ENCODE measurements around the gene SPTAN1.
"Not testable (repeated sequence)": the region's sequence is repeated elsewhere in the genome, so short reads cannot be mapped to it uniquely, and the experiment has no call there.

The SPTAN1 gene

DNA sequence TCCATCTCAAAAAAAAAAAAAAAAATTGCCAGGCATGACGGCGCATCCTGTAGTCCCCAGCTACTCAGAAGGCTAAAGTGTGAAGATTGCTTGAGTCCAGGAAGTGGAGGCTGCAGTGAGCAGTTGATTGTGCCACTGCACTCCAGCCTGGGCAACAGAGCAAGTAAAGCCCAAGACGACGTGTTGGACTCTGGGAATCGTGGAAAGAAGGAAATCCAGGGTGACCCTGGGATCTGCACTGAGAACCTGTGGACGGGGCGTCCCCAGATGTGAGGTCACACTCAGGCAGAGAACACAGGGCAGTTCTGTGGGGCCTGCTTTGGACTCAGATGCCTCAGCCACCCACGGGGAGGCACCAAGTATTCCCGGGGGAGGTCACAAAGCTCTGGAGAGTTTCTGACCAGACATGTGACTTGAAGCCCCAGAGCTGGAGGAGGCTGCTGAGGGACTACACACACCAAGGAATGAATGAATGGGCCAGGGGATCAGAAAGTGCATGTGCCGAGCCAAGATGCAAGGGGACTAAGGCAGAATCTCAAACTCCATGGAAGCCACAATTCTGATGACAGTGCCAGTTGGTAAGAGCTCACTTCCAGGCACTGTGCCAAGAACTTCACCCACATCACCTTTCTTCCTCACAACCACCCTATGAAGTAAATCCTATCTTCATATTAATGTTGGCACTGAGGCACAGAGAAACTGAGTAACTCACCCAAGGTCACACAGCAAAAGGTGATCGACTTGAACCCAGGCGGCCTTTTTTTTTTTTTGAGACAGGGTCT is 91.3 kb downstream of the SPTAN1 start:
- no peaks in the 10 kb centered on the region for H3K27me3 Mint-ChIP-seq
- peaks cover 2% of the 10 kb centered on the region for H3K36me3 Mint-ChIP-seq
- H3K4me1 Mint-ChIP-seq: peaks cover 31% of the 10 kb centered on the region
- H3K9me3 Mint-ChIP-seq: no peaks in the 10 kb centered on the region
- ATAC-seq: peak; percentile 92
- H3K27ac Mint-ChIP-seq: peak overlapping the region; percentile 94
- H3K4me3 Mint-ChIP-seq: peak overlapping the region; percentile 52

DNA sequence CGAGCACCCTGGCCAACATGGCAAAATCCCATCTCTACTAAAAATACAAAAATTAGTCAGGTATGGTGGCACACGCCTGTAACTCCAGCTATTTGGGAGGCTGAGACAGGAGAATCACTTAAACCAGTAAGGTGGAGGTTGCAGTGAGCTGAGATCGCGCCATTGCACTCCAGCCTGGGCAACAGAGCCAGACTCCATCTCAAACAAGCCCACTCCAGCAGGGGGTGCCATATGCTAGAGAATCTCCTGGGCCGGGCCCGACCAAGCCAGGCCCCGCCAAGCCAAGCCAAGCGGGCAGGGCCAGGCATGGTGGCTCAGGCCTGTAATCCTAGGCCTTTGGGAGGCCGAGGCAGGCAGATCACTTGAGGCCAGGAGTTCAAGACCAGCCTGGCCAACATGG is 95.8 kb downstream of the SPTAN1 start:
- not testable (repeated sequence) for H3K27me3 Mint-ChIP-seq, H3K36me3 Mint-ChIP-seq, H3K4me3 Mint-ChIP-seq, H3K9me3 Mint-ChIP-seq, H3K27ac Mint-ChIP-seq
- H3K4me1 Mint-ChIP-seq: peaks cover 22% of the 10 kb centered on the region
- ATAC-seq: peak; percentile 46

DNA sequence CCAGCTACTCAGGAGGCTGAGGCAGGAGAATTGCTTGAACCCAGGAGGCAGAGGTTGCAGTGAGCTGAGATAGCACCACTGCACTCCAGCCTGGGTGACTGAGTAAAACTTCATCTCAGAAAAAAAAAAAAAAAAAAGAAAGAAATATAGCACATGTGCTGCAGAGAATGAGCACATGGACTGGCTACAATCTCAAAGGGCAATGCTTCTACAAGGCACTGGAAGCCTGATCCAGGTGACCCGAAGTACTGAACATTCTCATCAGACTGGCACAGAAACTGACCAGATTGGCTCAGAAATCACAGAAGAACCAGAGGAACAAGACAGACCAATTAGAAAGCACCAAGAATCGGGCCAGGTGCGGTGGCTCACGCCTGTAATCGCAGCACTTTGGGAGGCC is 99.4 kb downstream of the SPTAN1 start:
- Mint-ChIP-seq H3K36me3 (no peaks in the 10 kb centered on the region), H3K9me3 (no peaks in the 10 kb centered on the region), H3K27ac (no peak overlapping the region), H3K27me3 (no peaks in the 10 kb centered on the region), H3K4me3 (no peak overlapping the region), H3K4me1 (peaks cover 11% of the 10 kb centered on the region)
- ATAC-seq: no peak

DNA sequence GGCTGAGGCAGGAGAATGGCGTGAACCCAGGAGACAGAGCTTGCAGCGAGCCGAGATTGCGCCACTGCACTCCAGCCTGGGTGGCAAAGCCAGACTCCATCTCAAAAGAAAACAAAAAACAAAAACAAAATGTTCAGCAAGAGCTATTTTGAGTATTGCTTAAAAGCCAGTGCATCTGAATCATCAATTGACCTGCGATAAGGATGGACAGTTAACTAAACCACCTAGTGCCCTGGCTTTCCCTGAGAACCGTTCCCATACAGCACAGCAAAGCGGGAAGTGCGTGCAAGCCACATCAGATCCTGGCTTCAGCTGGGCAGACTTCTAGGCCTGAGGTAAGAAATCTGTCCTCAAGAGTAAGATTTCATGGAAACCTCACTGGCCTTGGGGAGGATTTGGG is 101.5 kb downstream of the SPTAN1 start:
- no peak for ATAC-seq
- Mint-ChIP-seq H3K27ac (no peak overlapping the region), H3K36me3 (no peaks in the 10 kb centered on the region), H3K27me3 (no peaks in the 10 kb centered on the region), H3K9me3 (no peaks in the 10 kb centered on the region), H3K4me1 (peaks cover 6% of the 10 kb centered on the region), H3K4me3 (no peak overlapping the region)

DNA sequence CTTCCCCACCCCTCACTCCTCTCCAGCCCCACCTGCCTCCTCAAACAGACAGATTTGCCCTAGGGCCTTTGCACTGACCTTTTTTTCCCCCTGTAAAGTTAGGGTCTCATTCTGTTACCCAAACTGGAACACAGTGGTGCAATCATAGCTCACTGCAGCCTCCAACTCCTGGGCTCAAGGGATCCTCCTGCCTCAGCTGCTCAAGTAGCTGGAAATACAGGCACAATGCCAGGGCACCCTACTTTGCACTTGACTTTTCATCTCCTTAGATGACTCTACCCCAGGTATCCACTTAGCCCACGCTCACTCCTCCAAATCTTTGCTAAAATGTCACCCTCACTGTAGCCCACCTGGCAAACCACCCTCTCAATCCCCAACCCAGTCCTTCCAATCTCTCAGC is 102.1 kb downstream of the SPTAN1 start:
- Mint-ChIP-seq H3K9me3 (no peaks in the 10 kb centered on the region), H3K27me3 (no peaks in the 10 kb centered on the region), H3K4me3 (no peak overlapping the region), H3K36me3 (no peaks in the 10 kb centered on the region), H3K27ac (peak overlapping the region; percentile 100), H3K4me1 (peaks cover 6% of the 10 kb centered on the region)
- ATAC-seq: no peak

DNA sequence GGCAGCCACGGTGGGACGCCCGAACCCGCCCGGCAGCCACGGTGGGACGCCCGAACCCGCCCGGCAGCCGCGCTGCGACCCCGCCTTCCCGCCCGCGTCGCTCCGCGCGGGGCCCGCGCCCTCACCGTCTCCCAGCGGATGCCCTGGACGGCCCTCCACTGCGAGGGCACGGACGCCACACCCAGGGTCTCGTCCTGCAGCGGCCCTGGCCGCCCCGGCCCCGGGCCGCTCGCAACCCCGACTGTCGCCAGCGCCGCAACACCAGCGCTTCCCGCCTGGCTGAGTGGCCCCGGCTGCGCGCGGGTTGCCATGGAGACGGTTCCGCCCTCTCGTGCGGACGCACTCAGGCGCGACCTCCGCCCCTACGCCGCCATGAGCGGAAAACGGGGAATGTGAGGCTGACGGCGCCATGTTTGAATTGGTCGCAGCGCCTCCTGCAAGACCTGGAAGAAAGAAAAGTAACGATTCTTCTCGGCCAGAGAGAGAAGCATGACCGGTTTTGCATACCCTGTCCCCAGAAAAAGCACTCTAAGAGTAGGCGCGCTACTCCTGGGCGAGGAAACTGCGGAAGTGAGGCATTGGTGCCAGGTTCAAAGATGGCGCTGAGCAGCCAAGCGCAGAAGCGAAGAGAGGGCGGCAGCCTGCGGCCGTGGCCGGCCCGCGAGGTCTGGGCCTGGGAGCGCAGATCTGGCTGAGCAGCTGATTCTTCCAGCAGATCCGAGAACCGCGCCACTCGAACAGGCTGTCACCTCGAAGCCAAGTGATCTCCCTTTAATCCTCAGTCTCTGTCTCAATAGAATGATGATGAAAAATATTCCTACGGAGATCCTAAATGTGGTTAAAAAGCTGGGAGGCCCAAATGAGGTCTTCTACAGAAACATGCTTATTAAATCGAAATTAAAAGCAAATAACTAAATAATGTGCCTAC is 104.3 kb downstream of the SPTAN1 start, which contains the start of gene DYNC2I2:
TSS of gene DYNC2I2 (minus strand) at position 432 of the 928 bp plus-strand sequence. CDS start at position 311, 121 bp downstream.
- Mint-ChIP-seq H3K4me1 (peaks cover 6% of the 10 kb centered on the region), H3K4me3 (peak within 1 kb of the TSS; percentile 93), H3K36me3 (no peaks in the 10 kb centered on the region), H3K27ac (peak within 1 kb of the TSS; percentile 100), H3K9me3 (no peaks in the 10 kb centered on the region), H3K27me3 (no peaks in the 10 kb centered on the region)
- peak; percentile 88 for ATAC-seq

DNA sequence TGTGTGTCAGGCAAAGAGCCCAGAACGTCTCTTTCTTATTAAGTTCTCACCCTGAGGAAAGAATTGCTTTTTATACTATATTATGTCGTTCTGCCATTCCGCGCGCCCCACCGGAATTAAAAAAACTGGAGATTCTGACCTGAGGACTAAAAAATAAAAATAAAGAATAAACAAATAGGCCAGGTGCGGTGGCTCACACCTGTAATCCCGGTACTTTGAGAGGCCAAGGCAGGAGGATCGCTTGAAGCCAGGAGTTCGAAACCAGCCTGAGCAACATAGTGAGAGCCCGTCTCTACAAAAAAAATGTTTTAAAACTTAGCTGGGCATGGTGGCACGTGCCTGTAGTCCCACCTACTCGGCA is 104.9 kb downstream of the SPTAN1 start:
- no peak for ATAC-seq
- Mint-ChIP-seq H3K4me3 (peak overlapping the region; percentile 93), H3K27ac (peak overlapping the region; percentile 100), H3K9me3 (no peaks in the 10 kb centered on the region), H3K27me3 (no peaks in the 10 kb centered on the region), H3K36me3 (no peaks in the 10 kb centered on the region), H3K4me1 (peaks cover 6% of the 10 kb centered on the region)

DNA sequence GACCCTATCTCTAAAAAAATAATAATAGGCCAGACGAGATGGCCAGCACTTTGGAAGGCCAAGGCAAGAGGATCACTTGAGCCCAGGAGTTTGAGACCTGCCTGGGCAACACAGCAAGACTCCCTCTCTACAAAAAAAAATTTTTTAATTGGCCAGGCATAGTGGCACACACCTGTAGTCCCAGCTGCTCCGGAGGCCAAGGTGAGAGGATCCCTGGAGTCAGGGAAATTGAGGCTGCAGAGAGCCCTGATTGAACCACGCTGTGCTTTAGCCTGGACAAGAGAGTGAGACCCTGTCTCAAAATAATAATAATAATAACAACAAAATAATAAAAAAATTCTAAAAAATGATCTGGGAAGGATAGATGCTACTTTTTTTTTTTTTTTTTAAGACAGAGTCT is 105.4 kb downstream of the SPTAN1 start:
- Mint-ChIP-seq H3K4me3 (no peak overlapping the region), H3K27ac (no peak overlapping the region), H3K27me3 (no peaks in the 10 kb centered on the region), H3K36me3 (no peaks in the 10 kb centered on the region), H3K4me1 (peaks cover 6% of the 10 kb centered on the region), H3K9me3 (no peaks in the 10 kb centered on the region)
- ATAC-seq: no peak

DNA sequence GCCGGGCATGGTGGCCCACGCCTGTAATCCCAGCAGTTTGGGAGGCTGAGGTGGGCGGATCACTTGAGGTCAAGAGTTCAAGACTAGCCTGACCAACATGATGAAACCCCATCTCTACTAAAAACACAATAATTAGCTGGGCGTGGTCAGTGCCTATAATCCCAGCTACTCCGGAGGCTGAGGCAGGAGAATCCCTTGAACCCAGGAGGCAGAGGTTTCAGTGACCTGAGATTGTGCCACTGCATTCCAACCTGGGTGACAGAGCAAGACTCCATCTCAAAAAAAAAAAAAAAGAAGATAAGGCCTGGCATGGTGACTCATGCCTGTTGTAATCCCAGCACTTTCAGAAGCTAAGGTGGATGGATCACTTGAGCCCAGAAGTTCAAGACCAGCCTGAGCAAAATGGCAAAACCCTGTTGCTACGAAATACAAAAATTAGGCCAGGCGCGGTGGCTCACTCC is 114.1 kb downstream of the SPTAN1 start:
- H3K9me3 Mint-ChIP-seq, H3K4me3 Mint-ChIP-seq, H3K36me3 Mint-ChIP-seq, H3K27me3 Mint-ChIP-seq, H3K27ac Mint-ChIP-seq, ATAC-seq: not testable (repeated sequence)
- H3K4me1 Mint-ChIP-seq: peaks cover 12% of the 10 kb centered on the region

DNA sequence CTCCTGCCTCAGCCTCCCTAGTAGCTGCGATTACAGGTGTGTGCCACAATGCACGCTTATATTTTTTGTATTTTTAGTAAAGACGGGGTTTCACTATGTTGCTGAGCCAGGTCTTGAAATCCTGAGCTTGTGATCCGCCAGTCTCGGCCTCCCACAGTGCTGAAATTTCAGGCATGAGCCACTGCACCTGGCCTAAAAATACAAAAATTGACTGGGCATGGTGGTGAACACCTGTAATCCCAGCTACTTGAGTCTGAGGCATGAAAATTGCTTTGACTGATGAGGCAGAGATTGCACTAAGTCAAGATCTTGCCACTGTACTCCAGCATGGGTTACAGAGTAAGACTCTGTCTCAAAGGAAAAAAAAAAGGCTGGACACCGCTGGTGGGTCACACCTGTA is 117.4 kb downstream of the SPTAN1 start:
- Mint-ChIP-seq H3K4me1 (peaks cover 6% of the 10 kb centered on the region), H3K36me3 (peaks cover 9% of the 10 kb centered on the region), H3K4me3 (no peak overlapping the region), H3K27me3 (no peaks in the 10 kb centered on the region), H3K9me3 (no peaks in the 10 kb centered on the region), H3K27ac (no peak overlapping the region)
- no peak for ATAC-seq

DNA sequence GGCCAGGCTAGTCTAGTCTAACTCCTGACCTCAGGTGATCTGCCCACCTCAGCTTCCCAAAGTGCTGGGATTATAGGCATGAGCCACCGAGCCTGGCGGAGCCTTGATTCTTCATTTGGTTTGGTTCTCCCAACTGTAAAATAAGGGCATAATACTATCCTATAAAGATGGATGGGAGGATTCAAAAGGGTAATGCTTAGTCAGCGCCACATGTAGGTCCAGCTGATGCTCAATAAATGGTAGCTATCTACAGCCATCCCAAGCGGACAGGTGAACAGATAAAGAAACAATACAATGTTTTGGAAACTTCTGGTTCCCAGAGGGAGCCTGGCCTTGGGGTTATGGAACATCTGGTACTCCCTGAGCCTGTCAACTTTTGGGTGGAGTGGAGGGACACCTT is 123.0 kb downstream of the SPTAN1 start:
- Mint-ChIP-seq H3K36me3 (peaks cover 5% of the 10 kb centered on the region), H3K27ac (no peak overlapping the region), H3K4me3 (no peak overlapping the region), H3K9me3 (no peaks in the 10 kb centered on the region), H3K4me1 (peaks cover 5% of the 10 kb centered on the region), H3K27me3 (no peaks in the 10 kb centered on the region)
- no peak for ATAC-seq

DNA sequence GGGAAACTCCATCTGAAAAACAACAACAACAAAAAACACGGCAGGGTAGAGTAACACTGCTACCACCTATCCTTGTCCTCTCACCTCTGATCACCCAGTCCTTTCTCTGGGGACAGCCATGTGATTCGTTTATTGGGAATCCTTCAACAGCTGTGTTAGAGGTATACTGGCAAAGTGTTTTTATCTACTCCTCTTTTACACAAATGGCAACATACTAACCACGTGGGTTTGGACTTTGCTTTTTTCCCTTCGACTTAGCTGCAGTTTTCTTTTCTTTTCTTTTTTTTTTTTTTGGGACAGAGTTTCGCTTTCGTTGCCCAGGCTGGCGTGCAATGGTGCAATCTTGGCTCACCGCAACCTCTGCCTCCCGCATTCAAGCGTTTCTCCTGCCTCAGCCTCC is 125.4 kb downstream of the SPTAN1 start:
- no peak overlapping the region for H3K27ac Mint-ChIP-seq
- H3K9me3 Mint-ChIP-seq: no peaks in the 10 kb centered on the region
- peaks cover 9% of the 10 kb centered on the region for H3K4me1 Mint-ChIP-seq
- peaks cover 13% of the 10 kb centered on the region for H3K36me3 Mint-ChIP-seq
- H3K27me3 Mint-ChIP-seq: no peaks in the 10 kb centered on the region
- no peak for ATAC-seq
- no peak overlapping the region for H3K4me3 Mint-ChIP-seq

Measured in stimulated activated memory B cell treated with anti-CD40 and anti-IgM and Interleukin-4, amounts not matched to agents 10 μg/mL and 1 μg/mL and 100 μg/mL, for 72 hours (primary cell).